Mucosa of rectum (tissue), 2 donors: ENCODE results near the gene PEX10.

Source experiments
- H3K27ac ChIP-seq, 2 donors: one replicate each; pipeline ENCODE4 v1.7.0; 2013; ENCODE audit warnings: inconsistent platforms in 2 of 2, low read depth in 2 of 2, low read length in 2 of 2
- H3K27me3 ChIP-seq, 2 donors: one replicate each; pipeline ENCODE4 v1.7.0; 2013; ENCODE audit warnings: low read length in 2 of 2; ENCODE audit not compliant: control insufficient read depth in 2 of 2, insufficient read depth in 2 of 2
- H3K36me3 ChIP-seq, 2 donors: one replicate each; pipeline ENCODE4 v1.7.0; 2013; ENCODE audit warnings: low read length in 2 of 2; ENCODE audit not compliant: control insufficient read depth in 2 of 2, insufficient read depth in 2 of 2
- H3K4me1 ChIP-seq, 2 donors: one replicate each; pipeline ENCODE4 v1.7.0; 2013; ENCODE audit warnings: low read length in 2 of 2, mild to moderate bottlenecking in 1 of 2; ENCODE audit not compliant: control insufficient read depth in 2 of 2, insufficient read depth in 2 of 2
- H3K4me3 ChIP-seq, 2 donors: one replicate each; pipeline ENCODE4 v1.7.0; 2013; ENCODE audit warnings: low read length in 2 of 2
- H3K9ac ChIP-seq, 2 donors: one replicate each; pipeline ENCODE4 v1.7.0; 2013; ENCODE audit warnings: low read length in 2 of 2, low read depth in 1 of 2, mild to moderate bottlenecking in 1 of 2
- H3K9me3 ChIP-seq, 2 donors: one replicate each; pipeline ENCODE4 v1.7.0; 2013; ENCODE audit warnings: low read length in 2 of 2; ENCODE audit not compliant: control insufficient read depth in 2 of 2
- donor health status: healthy.
- donor health status: Normal muscosa, but diverticular disease.

Gene PEX10

DNA sequence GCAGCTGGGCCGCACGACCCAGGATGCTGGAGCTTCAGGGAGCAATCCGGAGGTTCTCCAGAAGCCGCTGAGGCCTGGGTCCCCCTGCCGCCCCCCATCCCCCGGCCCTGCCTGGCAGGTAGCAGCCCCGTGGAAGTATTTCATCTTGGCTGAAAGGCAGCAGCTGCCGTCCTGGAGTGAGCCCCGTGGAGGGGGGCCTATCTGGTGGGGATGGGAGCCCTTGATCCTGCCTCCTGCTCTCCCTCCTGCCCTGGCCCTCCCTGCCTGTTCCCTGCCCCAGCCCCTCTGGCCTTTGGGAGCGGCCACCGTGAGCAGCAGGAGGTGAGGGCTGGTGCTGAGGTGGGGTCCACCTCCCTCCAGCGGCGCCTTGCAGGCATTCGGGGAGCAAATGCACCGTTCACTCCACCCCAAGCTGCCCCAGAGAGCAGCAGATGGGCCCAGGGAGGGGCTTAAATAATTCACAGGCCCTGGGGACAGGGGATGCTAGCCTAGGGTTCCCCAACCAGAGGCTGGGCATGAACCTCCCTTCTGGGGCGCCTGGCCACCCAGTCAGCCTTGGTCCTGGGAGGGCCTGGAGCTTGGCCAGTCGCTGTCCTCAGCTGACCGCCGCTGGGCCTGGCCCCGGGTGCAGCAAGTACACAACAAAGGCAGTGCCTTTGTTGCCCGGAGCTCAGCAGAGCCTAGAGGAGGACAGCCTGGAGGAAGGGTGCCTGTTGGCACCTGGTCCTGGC lies 40.0 kb upstream of the PEX10 start:
- no peak overlapping the region for H3K4me3 ChIP-seq
- H3K4me1 ChIP-seq, result no peaks in the 10 kb centered on the region
- no peaks in the 10 kb centered on the region for H3K27me3 ChIP-seq
- no peaks in the 10 kb centered on the region for H3K36me3 ChIP-seq
- H3K9ac ChIP-seq, result no peak overlapping the region
- H3K27ac ChIP-seq, result no peak overlapping the region
- H3K9me3 ChIP-seq, result no peaks in the 10 kb centered on the region

DNA sequence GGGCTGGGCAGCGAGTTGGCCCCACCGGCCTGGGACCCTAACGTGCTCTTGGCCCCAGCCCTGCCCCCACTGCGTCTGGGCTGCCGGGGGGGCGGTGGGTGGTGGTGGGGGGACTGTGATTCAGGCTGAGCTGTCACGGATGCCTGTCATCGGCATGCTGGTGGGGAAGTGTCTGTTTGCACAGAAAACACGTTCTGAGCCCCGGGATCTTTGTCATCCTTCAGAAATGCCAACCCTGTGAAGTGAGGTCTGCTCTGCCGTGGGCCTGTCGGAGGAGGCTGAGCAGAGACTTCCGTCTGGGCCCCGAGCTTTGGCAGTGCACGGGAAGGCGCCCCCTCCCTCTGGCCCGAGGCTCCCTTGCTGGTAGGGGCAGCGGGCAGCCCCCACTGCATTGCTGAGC lies 39.4 kb upstream of the PEX10 start:
- no peaks in the 10 kb centered on the region for H3K36me3 ChIP-seq
- H3K9ac ChIP-seq, result no peak overlapping the region
- H3K4me1 ChIP-seq, result no peaks in the 10 kb centered on the region
- no peak overlapping the region for H3K27ac ChIP-seq
- no peak overlapping the region for H3K4me3 ChIP-seq
- H3K27me3 ChIP-seq, result no peaks in the 10 kb centered on the region
- no peaks in the 10 kb centered on the region for H3K9me3 ChIP-seq

DNA sequence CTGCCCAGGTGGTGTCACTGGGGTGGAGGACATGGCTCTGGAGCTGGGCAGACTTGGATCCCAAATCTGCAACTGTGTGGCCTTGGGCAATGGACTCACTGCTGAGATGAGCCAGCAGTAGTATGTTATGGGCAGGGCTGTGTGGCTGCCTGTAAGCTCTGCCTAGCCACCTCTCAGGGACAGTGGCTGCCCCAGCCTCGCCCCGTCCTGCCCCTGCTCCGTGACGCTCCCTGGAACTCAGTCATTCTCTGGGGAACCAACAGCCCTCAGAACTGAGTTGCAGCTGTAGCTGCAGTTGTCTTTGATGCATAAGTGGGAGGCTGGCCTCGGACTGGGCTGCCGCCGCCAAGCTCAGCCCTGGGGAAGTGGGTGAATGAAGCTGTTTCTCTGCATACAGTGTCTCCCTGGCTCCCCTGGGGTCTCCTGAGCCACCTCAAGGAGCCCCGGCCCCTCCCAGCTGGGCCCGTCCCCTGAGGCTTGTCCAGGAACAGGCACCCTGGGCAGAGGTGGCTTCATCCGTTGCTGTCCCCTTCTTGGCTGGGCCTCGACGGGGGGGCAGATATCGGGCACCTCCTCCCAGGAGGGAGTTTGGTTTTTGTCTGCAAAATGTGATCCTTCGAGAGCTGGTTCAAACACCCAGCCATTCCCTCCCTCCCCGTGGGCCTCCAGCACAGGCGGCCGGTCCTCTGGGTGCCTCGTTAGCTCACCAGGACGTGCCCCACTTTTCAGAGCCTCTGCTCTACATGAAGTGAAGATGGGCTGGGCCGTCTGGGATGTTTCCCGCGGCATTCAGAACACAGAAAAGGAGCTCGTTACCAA lies 37.5 kb upstream of the PEX10 start:
- Histone ChIP-seq H3K9ac (no peak overlapping the region), H3K9me3 (no peaks in the 10 kb centered on the region), H3K4me3 (no peak overlapping the region), H3K27me3 (no peaks in the 10 kb centered on the region), H3K27ac (no peak overlapping the region), H3K4me1 (no peaks in the 10 kb centered on the region), H3K36me3 (no peaks in the 10 kb centered on the region)

DNA sequence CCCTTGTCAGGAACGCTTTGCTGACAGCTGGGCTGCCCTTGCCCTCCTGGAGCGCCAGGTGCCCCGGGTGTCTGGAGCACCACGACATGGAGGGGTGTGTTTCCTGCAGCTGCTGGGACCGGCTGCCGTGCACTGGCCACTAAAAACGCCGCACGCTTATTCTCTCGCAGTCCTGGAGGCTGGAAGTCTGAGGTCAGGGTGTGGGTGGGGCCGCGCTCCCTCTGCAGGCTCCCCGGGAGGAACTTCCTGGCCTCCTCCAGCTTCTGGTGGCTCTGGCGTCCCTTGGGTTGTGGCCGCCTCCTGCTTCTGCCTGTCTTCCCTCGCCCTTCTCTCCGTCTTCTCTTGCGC lies 35.7 kb upstream of the PEX10 start:
- no peak overlapping the region for H3K9ac ChIP-seq
- H3K36me3 ChIP-seq, result no peaks in the 10 kb centered on the region
- H3K27me3 ChIP-seq, result peaks cover under 1% of the 10 kb centered on the region in 2 donors
- H3K9me3 ChIP-seq, result no peaks in the 10 kb centered on the region
- no peaks in the 10 kb centered on the region for H3K4me1 ChIP-seq
- no peak overlapping the region for H3K4me3 ChIP-seq
- no peak overlapping the region for H3K27ac ChIP-seq

DNA sequence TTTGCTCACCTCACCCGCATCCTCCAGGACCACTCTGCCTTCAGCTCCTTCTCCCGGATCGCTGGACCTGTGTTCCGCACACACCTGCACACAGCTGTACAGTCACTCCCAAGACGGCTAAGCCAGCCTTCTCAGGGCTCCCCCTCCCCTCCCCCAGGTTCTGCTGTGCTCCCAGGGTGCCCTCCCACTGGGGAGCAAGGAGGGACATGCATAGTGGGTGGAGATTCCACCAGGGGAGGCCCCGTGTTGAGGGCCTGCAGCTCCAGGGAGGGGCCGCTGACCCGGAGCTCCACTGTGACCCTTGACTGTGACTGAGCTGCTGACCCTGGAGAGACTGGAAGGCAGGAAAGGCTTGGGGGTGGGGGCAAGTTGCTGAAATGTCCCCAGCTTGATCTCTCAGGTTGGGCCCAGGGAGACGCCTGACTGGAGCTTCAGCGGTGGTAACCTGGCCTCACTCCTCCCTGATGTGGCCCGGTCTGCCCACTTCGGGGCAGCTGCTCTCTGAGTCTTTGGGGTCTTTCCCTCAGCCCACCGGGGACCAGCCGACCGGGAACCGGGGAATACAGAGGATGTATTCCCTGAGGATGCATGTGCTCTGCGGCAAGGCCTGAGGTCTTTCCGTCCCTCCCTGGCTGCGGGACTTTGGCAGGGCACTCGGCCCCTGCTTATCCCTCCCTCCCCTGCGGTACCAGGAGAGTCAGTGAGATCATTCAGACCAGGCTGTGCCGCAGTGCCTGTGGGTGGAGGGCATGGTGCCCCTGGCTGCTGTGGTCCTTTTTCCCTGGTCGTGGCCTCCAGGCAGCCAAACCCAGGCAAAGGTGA lies 35.1 kb upstream of the PEX10 start:
- H3K9me3 ChIP-seq, result no peaks in the 10 kb centered on the region
- H3K27me3 ChIP-seq, result peaks cover 5 to 7% of the 10 kb centered on the region in 2 donors
- H3K36me3 ChIP-seq, result no peaks in the 10 kb centered on the region
- no peak overlapping the region for H3K27ac ChIP-seq
- no peaks in the 10 kb centered on the region for H3K4me1 ChIP-seq
- no peak overlapping the region for H3K9ac ChIP-seq
- H3K4me3 ChIP-seq, result no peak overlapping the region

DNA sequence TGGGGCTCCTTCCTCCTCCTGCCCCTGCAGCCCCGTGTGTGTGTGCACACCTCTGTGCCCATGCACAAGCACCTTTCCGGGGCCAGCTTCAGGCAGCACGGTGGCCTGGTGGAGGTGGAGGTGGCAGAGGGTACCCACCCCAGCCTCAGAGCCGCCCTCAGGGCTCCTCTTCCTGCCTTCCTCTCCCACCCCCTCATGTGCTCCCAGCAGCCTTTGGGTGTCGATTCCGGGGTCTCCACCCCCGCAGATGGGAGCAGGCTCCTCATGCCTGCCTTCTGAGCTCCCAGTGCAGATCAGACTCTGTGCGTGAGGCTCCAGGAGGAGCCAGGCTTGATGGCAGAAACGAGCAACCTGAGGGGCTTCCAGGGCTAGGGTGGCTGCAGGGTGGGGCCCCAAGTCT lies 34.5 kb upstream of the PEX10 start:
- Histone ChIP-seq H3K4me1 (no peaks in the 10 kb centered on the region), H3K9me3 (no peaks in the 10 kb centered on the region), H3K36me3 (no peaks in the 10 kb centered on the region), H3K9ac (no peak overlapping the region), H3K27me3 (peaks cover 7 to 9% of the 10 kb centered on the region in 2 donors), H3K4me3 (no peak overlapping the region), H3K27ac (no peak overlapping the region)

DNA sequence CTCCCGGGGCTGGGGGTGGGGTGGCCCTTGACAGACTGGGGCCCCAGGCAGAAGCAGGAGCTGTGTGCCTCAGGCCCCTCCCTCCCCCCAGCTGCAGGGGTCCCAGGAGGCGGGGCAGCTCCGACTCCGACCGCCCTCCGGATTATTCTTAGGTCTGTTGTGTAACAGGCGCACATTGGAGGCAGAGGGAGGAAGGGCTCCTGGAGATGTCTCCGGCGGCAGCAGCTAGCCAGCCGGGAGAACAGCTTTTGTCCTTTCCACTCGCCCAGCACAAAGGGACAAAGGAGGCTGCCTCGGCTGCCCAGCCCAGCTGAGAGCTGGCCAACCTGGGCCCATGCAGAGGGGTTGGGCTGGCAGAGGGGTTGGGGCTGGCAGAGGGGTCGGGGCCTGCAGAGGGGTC lies 34.0 kb upstream of the PEX10 start:
- Histone ChIP-seq H3K4me1 (no peaks in the 10 kb centered on the region), H3K4me3 (no peak overlapping the region), H3K27me3 (peaks cover 7 to 9% of the 10 kb centered on the region in 2 donors), H3K36me3 (no peaks in the 10 kb centered on the region), H3K27ac (no peak overlapping the region), H3K9me3 (no peaks in the 10 kb centered on the region), H3K9ac (no peak overlapping the region)

DNA sequence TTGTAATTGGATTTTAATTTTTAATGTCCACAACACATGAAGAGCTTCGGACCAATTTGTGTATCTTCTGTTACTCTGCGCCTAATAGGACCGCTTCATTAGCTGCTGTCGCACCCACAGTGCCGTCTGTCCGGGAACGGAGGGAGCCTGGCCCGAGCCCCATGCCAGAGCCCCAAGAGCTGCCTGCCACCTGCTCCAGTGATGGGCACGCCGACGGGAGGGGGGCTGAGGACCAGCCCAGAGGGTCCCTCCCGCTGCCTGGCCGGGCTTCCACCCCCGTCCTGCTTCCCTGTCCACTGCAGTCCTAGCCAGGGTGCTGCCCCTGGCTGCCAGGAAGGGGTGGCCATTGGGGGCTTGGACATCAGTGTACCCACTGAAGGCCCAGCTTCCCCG lies 33.5 kb upstream of the PEX10 start:
- Histone ChIP-seq H3K27me3 (peaks cover 7 to 9% of the 10 kb centered on the region in 2 donors), H3K27ac (no peak overlapping the region), H3K4me1 (no peaks in the 10 kb centered on the region), H3K36me3 (no peaks in the 10 kb centered on the region), H3K9me3 (no peaks in the 10 kb centered on the region), H3K9ac (no peak overlapping the region), H3K4me3 (no peak overlapping the region)

DNA sequence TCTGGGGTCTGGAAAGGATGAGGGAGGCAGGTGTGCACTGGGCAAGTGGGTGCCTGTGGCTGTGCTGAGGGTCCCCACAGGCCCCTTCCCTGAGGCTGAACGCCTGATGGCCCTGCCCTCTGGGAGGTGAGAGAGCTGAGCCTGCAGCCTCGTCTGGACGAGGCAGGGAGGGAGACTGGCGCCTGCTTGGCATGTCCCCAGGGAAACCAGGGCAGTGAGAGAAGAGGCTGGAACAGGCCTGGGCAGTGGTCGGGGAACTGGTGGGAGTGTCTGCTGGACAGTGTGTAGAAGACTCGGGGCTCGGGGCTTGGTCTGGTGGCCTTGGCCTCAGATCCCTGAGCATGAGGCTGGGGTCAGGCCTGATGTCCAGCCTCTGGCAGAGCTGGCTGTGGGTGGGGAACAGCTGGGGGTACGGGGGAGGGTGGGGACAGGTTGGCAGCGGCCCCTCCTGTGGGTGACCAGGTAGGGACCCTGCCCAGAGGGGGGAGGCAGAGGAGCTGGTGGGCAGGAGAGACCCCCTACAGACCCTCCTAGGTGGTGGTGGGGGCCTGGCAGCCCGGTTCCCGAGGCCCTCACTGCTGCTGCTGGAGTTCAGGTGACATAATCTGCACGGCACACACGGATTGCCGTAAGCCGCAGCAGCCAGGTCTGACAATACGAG lies 32.9 kb upstream of the PEX10 start:
- Histone ChIP-seq H3K4me1 (no peaks in the 10 kb centered on the region), H3K9ac (no peak overlapping the region), H3K4me3 (no peak overlapping the region), H3K36me3 (no peaks in the 10 kb centered on the region), H3K27me3 (peaks cover 7 to 9% of the 10 kb centered on the region in 2 donors), H3K9me3 (no peaks in the 10 kb centered on the region), H3K27ac (no peak overlapping the region)
